Measurements from ENCODE around the gene STK11IP.

DNA sequence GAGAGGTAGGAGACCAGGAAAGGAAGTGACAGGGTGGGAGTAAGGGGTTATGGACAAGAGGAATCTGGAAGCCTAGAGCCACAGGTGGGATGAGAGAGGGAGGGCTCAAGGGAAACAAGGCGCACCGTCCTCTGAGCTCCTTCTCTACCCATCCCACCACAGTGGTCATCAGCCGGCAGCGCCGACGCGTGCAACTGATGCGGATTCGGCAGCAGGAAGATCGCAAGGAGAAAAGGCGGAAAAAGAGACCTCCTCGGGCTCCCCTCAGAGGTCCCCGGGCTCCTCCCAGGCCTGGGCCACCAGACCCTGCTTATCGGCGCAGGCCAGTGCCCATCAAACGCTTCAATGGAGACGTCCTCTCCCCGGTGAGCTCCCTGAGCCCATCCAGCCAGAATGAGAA is 48.7 kb upstream of the STK11IP start:
- TF ChIP-seq YY1 (IDR thresholded peaks at IDR 0.05; ENCODE audit: extremely low read depth, insufficient replicate concordance, low read depth, low read length) = no peak
- TF ChIP-seq EGR1 (IDR thresholded peaks at IDR 0.05; ENCODE audit: low read depth) = no peak
- TF ChIP-seq, protein P1, sequence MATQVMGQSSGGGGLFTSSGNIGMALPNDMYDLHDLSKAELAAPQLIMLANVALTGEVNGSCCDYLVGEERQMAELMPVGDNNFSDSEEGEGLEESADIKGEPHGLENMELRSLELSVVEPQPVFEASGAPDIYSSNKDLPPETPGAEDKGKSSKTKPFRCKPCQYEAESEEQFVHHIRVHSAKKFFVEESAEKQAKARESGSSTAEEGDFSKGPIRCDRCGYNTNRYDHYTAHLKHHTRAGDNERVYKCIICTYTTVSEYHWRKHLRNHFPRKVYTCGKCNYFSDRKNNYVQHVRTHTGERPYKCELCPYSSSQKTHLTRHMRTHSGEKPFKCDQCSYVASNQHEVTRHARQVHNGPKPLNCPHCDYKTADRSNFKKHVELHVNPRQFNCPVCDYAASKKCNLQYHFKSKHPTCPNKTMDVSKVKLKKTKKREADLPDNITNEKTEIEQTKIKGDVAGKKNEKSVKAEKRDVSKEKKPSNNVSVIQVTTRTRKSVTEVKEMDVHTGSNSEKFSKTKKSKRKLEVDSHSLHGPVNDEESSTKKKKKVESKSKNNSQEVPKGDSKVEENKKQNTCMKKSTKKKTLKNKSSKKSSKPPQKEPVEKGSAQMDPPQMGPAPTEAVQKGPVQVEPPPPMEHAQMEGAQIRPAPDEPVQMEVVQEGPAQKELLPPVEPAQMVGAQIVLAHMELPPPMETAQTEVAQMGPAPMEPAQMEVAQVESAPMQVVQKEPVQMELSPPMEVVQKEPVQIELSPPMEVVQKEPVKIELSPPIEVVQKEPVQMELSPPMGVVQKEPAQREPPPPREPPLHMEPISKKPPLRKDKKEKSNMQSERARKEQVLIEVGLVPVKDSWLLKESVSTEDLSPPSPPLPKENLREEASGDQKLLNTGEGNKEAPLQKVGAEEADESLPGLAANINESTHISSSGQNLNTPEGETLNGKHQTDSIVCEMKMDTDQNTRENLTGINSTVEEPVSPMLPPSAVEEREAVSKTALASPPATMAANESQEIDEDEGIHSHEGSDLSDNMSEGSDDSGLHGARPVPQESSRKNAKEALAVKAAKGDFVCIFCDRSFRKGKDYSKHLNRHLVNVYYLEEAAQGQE (IDR thresholded peaks at IDR 0.05; ENCODE audit: low read depth) = no peak
- no peak for TF ChIP-seq POLR2AphosphoS5 (IDR thresholded peaks at IDR 0.05; ENCODE audit: low read depth, low read length)
- TF ChIP-seq, protein P2, sequence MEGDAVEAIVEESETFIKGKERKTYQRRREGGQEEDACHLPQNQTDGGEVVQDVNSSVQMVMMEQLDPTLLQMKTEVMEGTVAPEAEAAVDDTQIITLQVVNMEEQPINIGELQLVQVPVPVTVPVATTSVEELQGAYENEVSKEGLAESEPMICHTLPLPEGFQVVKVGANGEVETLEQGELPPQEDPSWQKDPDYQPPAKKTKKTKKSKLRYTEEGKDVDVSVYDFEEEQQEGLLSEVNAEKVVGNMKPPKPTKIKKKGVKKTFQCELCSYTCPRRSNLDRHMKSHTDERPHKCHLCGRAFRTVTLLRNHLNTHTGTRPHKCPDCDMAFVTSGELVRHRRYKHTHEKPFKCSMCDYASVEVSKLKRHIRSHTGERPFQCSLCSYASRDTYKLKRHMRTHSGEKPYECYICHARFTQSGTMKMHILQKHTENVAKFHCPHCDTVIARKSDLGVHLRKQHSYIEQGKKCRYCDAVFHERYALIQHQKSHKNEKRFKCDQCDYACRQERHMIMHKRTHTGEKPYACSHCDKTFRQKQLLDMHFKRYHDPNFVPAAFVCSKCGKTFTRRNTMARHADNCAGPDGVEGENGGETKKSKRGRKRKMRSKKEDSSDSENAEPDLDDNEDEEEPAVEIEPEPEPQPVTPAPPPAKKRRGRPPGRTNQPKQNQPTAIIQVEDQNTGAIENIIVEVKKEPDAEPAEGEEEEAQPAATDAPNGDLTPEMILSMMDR (IDR thresholded peaks at IDR 0.05 in 2 of 3, conservative IDR thresholded peaks at IDR 0.05 in 1 of 3; ENCODE audit: borderline replicate concordance in 1 of 3, insufficient read depth in 1 of 3, low read depth in 2 of 3, low read length in 2 of 3) = no peak
- no peak for TF ChIP-seq SP1 (IDR thresholded peaks at IDR 0.05; ENCODE audit: low read depth)
- no peak for TF ChIP-seq ZNF274 (IDR thresholded peaks at IDR 0.05; ENCODE audit: low read depth, low read length)
- TF ChIP-seq POLR2A (IDR thresholded peaks at IDR 0.05; ENCODE audit: borderline replicate concordance, extremely low read depth, insufficient read depth, insufficient read length) = no peak
- TF ChIP-seq, protein P3, sequence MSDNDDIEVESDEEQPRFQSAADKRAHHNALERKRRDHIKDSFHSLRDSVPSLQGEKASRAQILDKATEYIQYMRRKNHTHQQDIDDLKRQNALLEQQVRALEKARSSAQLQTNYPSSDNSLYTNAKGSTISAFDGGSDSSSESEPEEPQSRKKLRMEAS (IDR thresholded peaks at IDR 0.05) = no peak
- TF ChIP-seq SRF (IDR thresholded peaks at IDR 0.05; ENCODE audit: low read depth) = no peak
- no peak for TF ChIP-seq EZH2 (IDR thresholded peaks at IDR 0.05)
- TF ChIP-seq CBX3 (IDR thresholded peaks at IDR 0.05; ENCODE audit: low read depth) = no peak

Data from HCT116 (cell line).